ENCODE results near the gene BICD2.

GRCh38 chr9:92737216-92737606 is 27.4 kb downstream of the BICD2 start:
- TF ChIP-seq CTCF (conservative IDR thresholded peaks at IDR 0.05 in 1 of 2, IDR thresholded peaks at IDR 0.05 in 1 of 2; ENCODE audit: low read depth in 1 of 2, low read length in 2 of 2): no peak
- TF ChIP-seq EZH2 (IDR thresholded peaks at IDR 0.05; ENCODE audit: low read length, missing control alignments): no peak
